Umbilical cord (tissue), 2 donors: Measurements from ENCODE around the gene ITPK1. TPM values are rescaled to one million over a fixed set of nuclear protein-coding genes. Genes with fewer than 3 reads are reported as not detected.
A peak's percentile ranks its signal among the peaks of the same experiment; 100 is the strongest.

ENCODE experiments used
- DNase-seq: peaks from one replicate; pipeline ENCODE4 v3.0.0-alpha.2; 2015; ENCODE audit warnings: low spot score
- total RNA-seq: library from RNA; depleted of rRNA; stranded (reverse); fragments of >200 nt; gene quantifications from one replicate; pipeline ENCODE4 v1.2.3, GENCODE V29; 2014; ENCODE audit warnings: low replicate concordance; ENCODE audit not compliant: insufficient read depth

Gene ITPK1
- total RNA-seq, 1 donor from 2014 or later, result 14.7 TPM

- DNase-seq, result no peak
Observed at GRCh38 chr14:93061380-93062012, 54.2 kb downstream of the ITPK1 start.

GRCh38 chr14:93060841-93061240 lies 54.9 kb downstream of the ITPK1 start:
- DNase-seq, result no peak

GRCh38 chr14:93059917-93060545 lies 55.7 kb downstream of the ITPK1 start:
- DNase-seq, result no peak

- DNase-seq, result no peak
Observed at GRCh38 chr14:93059260-93059659, 56.5 kb downstream of the ITPK1 start.

GRCh38 chr14:93057586-93058280 lies 58.0 kb downstream of the ITPK1 start:
- no peak for DNase-seq

- DNase-seq, result no peak
Observed at GRCh38 chr14:93056840-93057585, 58.7 kb downstream of the ITPK1 start.

- no peak for DNase-seq
Observed at GRCh38 chr14:93056166-93056839, 59.4 kb downstream of the ITPK1 start.

- no peak for DNase-seq
Observed at GRCh38 chr14:93055651-93056115, 60.0 kb downstream of the ITPK1 start.

- no peak for DNase-seq
Observed at GRCh38 chr14:93054876-93055275, 60.8 kb downstream of the ITPK1 start.

- DNase-seq, result no peak
Observed at GRCh38 chr14:93054006-93054405, 61.7 kb downstream of the ITPK1 start.

GRCh38 chr14:93051600-93052546 lies 63.9 kb downstream of the ITPK1 start:
- DNase-seq, result no peak

- no peak for DNase-seq
Observed at GRCh38 chr14:93050761-93051160, 65.0 kb downstream of the ITPK1 start.

- DNase-seq, result no peak
Observed at GRCh38 chr14:93049867-93050331, 65.8 kb downstream of the ITPK1 start.

- DNase-seq, result no peak
Observed at GRCh38 chr14:93049315-93049714, 66.4 kb downstream of the ITPK1 start.

GRCh38 chr14:93048843-93049242 lies 66.9 kb downstream of the ITPK1 start:
- no peak for DNase-seq

- DNase-seq, result no peak
Observed at GRCh38 chr14:93047661-93048060, 68.1 kb downstream of the ITPK1 start.

- DNase-seq, result no peak
Observed at GRCh38 chr14:93047157-93047556, 68.6 kb downstream of the ITPK1 start.

GRCh38 chr14:93046705-93047050 lies 69.0 kb downstream of the ITPK1 start:
- no peak for DNase-seq

GRCh38 chr14:93045965-93046704 lies 69.6 kb downstream of the ITPK1 start:
- peak; percentile 81 for DNase-seq
